ENCODE data around the gene MIGA2.
A peak's percentile ranks its signal among the peaks of the same experiment; 100 is the strongest.
"Not testable (repeated sequence)": the region's sequence is repeated elsewhere in the genome, so short reads cannot be mapped to it uniquely, and the experiment has no call there.

The MIGA2 gene

DNA sequence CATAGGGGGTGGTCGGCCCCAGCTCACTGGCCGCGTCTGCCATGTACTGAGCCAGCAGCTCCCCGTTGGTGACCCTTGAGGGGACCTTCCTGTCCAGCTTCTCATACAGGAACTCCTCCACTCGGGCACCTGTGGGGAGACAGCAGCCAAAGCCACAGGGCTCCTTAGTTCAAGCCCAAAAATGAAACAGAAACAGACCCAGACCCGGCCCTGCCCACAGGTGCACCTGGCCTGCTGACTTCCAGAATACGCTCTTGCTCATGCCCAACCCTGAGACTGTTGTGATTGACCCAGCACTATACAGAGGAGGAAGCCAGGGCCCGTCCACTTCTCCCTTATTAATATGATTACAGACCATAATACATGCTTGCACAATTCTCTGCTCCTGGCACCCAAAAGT lies 15.3 kb upstream of the MIGA2 start:
- TF ChIP-seq POLR2A (IDR thresholded peaks at IDR 0.05; ENCODE audit: low read length), result no peak
- no peak for TF ChIP-seq GATA1 (IDR thresholded peaks at IDR 0.05; ENCODE audit: low read depth, low read length)
- no peak for DNase-seq

DNA sequence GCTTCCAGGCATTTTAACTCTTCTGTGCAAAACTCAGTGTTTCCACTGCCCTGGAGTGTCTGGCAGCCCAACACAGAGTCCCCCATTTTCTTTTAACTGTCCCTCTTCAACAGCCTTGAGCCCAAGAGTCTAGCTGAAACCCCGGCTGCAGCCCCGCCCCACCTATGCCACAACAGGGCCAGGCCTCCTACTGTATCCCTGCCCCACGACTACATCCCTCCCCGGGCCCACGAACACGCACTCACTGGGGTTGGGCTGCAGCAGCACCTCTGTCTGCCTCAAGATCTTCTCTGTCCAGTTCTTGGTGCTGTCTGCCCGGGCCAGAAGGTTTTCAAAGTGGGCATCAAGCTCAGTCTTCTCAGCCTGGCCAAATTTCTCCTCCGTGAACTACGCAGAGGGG lies 14.4 kb upstream of the MIGA2 start:
- TF ChIP-seq POLR2A (IDR thresholded peaks at IDR 0.05; ENCODE audit: low read length), result no peak
- no peak for TF ChIP-seq GATA1 (IDR thresholded peaks at IDR 0.05; ENCODE audit: low read depth, low read length)
- peak in 1 of 2 experiments; percentile 16 for DNase-seq

DNA sequence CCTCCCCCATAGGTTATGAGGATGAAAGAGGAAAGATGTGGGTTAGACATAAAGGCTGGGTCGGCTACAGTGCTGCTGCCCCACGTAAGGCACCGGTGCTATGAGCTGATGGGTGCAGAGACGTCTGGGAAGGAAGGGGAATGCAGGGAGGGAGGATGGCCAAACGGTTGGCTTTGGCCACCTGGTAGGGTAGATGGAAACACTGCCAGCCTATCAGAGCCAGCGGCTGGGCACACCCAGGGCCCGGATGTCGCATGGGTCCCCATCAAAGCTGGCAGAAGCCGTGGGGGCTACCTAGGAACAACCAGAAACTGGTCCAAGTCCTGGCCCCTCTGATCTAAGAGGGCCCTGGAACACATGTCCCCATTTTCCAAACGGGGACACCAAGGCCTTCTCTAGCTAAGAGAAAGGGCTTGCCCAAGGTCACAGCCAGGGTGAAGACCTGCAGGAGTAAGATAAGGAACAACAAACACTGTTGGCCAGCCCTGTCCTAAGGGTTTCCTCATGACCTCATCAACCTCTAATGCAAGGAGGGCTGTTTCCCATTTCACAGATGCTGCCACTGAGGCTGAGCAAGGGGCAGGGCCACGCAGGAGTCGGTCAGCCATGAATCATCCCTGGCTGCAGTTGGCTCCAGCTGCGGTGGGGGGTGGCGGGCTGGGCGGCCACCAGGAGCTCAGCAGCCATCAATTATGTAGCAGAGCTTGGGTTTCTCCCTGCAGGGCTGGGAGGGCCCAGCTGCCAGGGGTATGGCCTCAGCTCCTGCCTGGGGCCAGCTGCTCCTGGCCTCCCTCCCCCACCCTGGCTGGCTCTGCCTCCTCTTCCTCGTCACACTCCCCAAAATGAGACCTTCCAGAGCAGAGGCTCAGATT lies 13.2 kb upstream of the MIGA2 start:
- TF ChIP-seq POLR2A (IDR thresholded peaks at IDR 0.05; ENCODE audit: low read length) (no peak), GATA1 (IDR thresholded peaks at IDR 0.05; ENCODE audit: low read depth, low read length) (no peak)
- peak; percentile 63 to 87 for DNase-seq

DNA sequence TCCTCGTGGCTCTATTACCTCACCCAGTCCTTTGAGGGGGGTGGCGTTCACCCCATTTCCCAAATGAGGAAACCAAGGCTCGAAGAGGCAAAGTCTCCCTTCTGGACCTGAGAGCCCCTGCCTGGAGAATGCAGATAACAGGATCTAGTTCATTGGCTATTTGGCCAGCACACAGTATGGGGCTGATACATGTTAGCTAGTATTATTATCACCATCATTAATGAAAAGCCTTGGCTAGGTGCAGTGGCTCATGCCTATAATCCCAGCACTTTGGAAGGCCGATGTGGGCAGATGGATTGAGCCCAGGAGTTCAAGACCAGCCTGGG lies 12.6 kb upstream of the MIGA2 start:
- peak; percentile 56 to 77 for DNase-seq
- TF ChIP-seq POLR2A (IDR thresholded peaks at IDR 0.05; ENCODE audit: low read length), result no peak
- no peak for TF ChIP-seq GATA1 (IDR thresholded peaks at IDR 0.05; ENCODE audit: low read depth, low read length)

DNA sequence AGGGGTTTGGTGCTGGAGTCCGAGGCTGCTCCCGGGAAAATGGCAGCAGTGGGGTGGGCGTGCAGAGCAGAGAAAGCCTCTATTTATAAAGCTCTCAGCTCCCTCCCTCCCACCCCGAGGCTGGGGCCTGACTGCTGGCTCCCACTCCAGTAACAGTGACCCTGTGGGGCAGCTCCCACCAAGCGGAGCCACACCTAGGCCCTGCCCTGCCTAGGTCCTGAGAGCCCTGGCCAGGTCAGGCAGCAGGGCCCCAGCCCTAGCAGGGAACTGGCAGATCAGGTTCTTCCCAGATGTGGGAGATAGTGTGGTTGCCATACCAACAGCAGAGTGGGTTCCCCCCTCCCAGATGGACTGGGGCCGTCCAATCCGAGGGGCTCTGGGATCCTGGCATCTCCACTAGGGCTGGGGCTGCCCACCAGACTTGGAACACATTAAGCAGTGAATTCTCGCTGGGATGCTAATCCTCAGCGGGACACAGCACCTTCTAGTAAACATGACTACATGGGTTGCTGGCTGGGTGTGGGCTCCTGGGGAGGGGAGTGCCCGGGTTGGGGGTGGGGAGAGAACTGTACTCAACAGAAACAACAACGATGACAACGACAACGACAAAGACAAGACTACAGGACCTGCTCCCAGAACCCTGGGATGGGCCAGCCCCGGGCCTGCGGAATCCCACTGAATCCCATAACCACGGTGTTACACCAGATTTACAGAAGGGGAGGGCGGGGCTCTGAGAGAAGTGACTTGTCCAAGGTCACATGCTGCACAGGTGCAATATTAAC lies 9.8 kb upstream of the MIGA2 start:
- DNase-seq, result peak; percentile 67 to 72

DNA sequence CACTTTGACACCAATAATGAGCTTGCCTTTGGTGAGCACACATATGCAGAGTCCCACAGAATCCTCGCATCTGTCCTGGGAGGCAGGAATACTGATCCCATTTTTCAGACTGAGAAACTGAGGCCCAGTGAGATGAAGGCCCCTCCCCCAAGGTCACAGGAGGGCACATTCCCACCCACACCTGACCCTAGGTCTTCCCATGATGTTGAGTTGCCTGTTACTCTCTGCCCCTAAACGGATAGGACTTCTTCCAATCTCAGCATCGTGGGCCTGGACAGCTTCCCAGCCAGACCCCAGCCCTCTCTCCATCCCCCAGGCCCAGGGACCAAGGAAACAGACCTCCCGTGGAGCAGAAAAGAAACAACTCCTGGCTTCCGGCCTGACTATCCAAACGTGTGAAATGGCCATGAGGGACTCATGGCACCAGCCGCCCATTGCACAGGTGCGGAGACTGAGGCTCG lies 9.2 kb upstream of the MIGA2 start:
- TF ChIP-seq POLR2A (IDR thresholded peaks at IDR 0.05; ENCODE audit: low read length) (no peak), GATA1 (IDR thresholded peaks at IDR 0.05; ENCODE audit: low read depth, low read length) (no peak)
- DNase-seq, result no peak

More for the DNA sequence above, 9.8 kb upstream of the MIGA2 start:
- TF ChIP-seq GATA1 (IDR thresholded peaks at IDR 0.05; ENCODE audit: low read depth, low read length), result no peak
- TF ChIP-seq POLR2A (IDR thresholded peaks at IDR 0.05; ENCODE audit: low read length), result no peak

DNA sequence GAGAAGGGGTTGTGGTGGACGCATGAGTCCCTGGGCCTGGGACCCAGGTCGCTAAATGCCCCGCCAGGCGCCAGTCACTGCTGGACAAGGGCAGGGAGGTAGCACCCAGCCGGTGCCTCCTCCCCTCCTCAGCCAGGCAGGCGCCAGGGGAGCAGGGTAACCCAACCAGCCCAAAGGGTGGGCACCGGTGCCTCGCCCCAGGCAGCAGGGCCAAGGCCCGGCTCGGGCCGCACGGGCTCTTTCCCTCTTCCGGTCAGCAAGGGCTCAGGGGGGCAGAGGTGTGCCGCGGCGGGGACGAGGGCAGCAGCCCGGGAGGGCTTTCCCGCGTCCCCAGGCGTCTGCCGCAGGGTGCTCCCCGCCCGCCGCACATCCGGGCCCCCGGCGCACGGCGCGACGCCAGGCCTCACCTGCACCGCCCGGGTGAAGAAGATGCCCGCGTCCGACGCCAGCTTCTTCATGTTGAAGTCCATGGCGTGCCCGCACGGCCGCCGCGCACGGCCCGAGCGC lies 8.7 kb upstream of the MIGA2 start:
- DNase-seq, result peak; percentile 87 to 90
- TF ChIP-seq POLR2A (IDR thresholded peaks at IDR 0.05; ENCODE audit: low read length), result no peak
- no peak for TF ChIP-seq GATA1 (IDR thresholded peaks at IDR 0.05; ENCODE audit: low read depth, low read length)

DNA sequence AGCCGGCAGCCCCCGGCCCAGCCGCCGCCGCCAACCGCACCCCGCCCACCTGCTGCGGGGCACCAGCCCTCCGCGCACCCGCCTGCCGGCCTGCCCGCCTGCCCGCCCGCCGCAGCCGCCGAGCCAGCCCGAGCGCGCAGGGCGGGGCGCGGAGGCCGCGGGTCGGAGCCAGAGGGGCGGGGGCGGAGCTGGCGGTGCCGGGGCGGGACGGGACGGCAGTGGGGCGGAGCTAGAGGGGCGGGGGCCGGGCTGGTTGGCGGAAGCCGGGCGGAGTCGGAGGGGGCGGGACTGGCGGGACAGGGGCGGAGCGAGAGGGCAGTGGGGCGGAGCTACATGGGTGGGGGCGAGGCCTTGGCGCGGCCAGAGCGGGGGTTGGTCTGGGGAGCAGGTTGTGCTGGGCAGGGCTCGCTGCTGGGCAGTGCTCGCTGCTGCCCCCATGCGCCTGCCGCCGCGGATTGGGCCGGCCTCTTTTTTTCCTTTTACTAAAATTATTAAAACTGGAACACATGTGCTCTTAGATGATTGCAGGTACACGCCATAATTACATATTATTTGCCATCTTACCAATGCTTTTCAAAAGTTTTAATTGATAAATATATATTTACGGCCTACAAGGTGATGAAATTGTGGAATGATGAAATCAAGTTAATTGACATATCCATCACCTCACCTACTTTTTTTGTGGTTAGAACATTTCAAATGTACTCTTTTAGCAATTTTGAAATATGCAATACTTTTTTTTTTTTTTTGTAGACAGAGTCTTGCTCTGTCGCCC lies 8.0 kb upstream of the MIGA2 start, which contains the start of gene SH3GLB2:
Gene SH3GLB2 (minus strand): TSS at position 140 of the 775 bp plus-strand sequence. CDS start 177 bp downstream, outside the sequence.
- TF ChIP-seq POLR2A (IDR thresholded peaks at IDR 0.05; ENCODE audit: low read length), result no peak
- TF ChIP-seq GATA1 (IDR thresholded peaks at IDR 0.05; ENCODE audit: low read depth, low read length), result no peak
- peak; percentile 97 to 99 for DNase-seq

DNA sequence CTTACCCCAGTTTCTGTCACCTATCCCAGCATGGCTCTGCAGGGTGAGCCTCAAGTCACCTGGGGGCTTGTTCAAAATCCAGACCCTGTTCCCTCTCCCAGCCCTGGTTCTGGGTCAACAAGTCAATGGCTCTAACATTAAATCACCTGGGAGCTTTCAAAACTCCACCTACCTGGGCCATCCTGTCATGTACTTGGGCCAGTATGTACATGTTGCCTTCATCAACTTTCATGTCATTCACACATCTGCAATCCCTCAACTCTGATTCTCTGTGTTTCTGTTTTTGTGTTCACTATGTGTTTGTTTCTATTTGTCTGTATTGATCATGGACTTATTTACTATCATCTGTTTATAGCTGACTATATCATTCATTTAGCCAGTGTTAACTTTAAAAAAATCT lies 6.2 kb upstream of the MIGA2 start:
- DNase-seq, result no peak
- no peak for TF ChIP-seq GATA1 (IDR thresholded peaks at IDR 0.05; ENCODE audit: low read depth, low read length)

DNA sequence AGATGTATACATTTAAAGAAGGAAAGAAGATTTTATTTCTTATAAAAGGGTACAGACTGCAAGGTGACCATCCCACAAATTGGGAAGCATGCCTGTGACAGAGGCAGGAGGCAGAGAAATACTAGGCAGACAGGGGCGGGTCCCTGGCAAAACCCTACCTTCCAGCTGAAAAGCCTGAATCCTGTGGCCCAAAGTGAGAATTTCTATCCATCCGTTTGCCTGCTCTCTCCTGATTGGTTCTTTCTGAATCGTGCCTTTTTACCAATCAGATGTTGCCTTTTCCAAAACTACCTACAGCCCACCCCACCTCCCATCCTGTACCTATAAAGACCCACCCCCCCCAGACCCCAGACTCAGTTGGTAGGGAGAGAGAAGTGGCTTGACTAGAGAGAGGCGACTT lies 4.9 kb upstream of the MIGA2 start:
- TF ChIP-seq POLR2A (IDR thresholded peaks at IDR 0.05; ENCODE audit: low read length), result no peak
- TF ChIP-seq GATA1 (IDR thresholded peaks at IDR 0.05; ENCODE audit: low read depth, low read length), result no peak
- DNase-seq, result no peak

DNA sequence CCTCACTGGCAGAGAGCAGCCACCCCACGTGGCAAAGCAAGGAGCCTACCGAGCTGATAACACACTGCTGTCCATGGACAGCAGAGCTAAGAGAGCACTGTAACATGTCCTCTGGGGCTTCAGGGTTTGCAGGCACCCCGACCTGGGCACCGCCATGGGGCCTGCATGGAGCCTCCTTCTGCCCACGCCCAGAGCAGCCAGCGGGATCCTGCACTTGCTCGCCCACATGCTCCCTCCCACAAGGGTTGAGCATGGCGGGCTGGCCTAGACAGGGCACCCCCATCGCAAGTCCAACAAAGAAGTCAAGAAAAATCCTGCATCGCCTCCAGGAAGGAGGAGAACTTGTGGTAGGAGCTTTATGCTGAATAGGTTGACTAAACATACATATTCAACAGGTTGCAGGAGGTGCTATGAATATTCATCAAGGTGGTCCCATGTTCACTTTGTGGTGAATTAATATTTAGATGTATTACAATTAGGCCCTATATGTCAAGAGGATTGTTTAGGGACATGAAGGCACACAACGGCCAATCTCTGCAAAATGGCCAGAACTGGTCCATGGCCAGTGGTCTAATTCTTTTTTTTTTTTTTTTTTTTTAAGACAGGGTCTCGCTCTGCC lies 3.8 kb upstream of the MIGA2 start:
- no peak for TF ChIP-seq POLR2A (IDR thresholded peaks at IDR 0.05; ENCODE audit: low read length)
- no peak for TF ChIP-seq GATA1 (IDR thresholded peaks at IDR 0.05; ENCODE audit: low read depth, low read length)
- peak; percentile 31 to 41 for DNase-seq

DNA sequence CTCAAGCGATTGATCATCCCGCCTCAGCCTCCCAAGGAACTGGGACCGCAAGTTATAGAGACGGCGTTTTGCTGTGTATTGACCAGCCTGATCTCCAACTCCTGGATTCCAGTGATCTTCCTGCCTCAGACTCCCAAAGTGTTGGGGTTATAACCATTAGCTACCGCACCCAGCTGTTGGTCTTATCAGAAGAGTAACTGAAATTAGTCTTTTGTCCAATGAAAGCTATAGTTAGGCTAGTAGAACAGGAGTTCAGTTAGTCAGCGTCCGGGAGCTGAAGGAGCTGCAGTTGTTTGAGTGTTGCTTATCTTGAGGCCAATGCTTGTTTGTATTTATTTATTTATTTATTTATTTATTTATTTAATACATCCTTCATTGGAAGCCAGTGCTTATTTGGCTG lies 3.2 kb upstream of the MIGA2 start:
- TF ChIP-seq GATA1 (IDR thresholded peaks at IDR 0.05; ENCODE audit: low read depth, low read length), result no peak
- TF ChIP-seq POLR2A (IDR thresholded peaks at IDR 0.05; ENCODE audit: low read length), result peak; percentile 35
- peak; percentile 73 to 89 for DNase-seq

DNA sequence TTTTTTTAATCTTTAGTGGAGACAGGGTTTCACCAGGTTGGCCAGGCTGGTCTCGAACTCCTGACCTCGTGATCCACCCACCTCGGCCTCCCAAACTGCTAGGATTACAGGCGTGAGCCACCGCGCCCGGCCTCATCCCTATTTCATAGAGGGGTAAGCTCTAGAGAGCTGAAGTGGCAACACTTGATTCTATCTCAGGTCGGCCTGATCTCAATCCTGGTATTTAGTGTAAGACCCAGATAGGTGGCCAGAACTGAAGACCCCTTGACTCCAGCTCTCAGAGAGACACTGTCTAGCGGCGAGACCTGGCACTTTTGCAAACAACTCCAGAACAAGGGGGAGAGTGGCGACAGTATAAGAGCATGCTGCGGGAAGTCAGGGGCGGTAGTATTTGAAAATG lies 588 bp upstream of the MIGA2 start:
- DNase-seq, result not testable (repeated sequence)
